ENCODE data around the gene WNT3. TPM values are rescaled to one million over a fixed set of nuclear protein-coding genes. Genes with fewer than 3 reads are reported as not detected.
"Not testable (repeated sequence)": the region's sequence is repeated elsewhere in the genome, so short reads cannot be mapped to it uniquely, and the experiment has no call there.

WNT3 gene
- total and polyA plus RNA-seq, 11 donors = 0.32 to 2.2 (median 1.2) TPM

GRCh38 chr17:46796084-46796483 lies 22.4 kb downstream of the WNT3 start:
- Histone ChIP-seq H3K4me3 (no peak overlapping the region), H3K36me3 (no peaks in the 10 kb centered on the region), H3K27me3 (peaks cover 0 to 52% (median 4%) of the 10 kb centered on the region in 9 donors), H3K4me1 (no peaks in the 10 kb centered on the region), H3K27ac (no peak overlapping the region), H3K9me3 (no peaks in the 10 kb centered on the region)
- ATAC-seq = no peak
- DNase-seq = no peak
- 53 to 64% (median 56%) methylated on average over 3 of the region's 3 CpGs for WGBS, 4 donors
- TF ChIP-seq POLR2A (IDR thresholded peaks at IDR 0.05) (no peak), CTCF (IDR thresholded peaks at IDR 0.05) (no peak)
- intact Hi-C loops (cut with DNase I) = no loop called here

- H3K27me3 ChIP-seq = peaks cover 0 to 58% (median 4%) of the 10 kb centered on the region in 9 donors
- intact Hi-C loops (cut with DNase I) = no loop called here
- H3K4me3 ChIP-seq = no peak overlapping the region
- H3K4me1 ChIP-seq = no peaks in the 10 kb centered on the region
- H3K36me3 ChIP-seq = no peaks in the 10 kb centered on the region
- no peaks in the 10 kb centered on the region for H3K9me3 ChIP-seq
- H3K27ac ChIP-seq = no peak overlapping the region
- DNase-seq (no peak), ATAC-seq (no peak)
- TF ChIP-seq CTCF (IDR thresholded peaks at IDR 0.05) (no peak), POLR2A (IDR thresholded peaks at IDR 0.05) (no peak)
- 57 to 67% (median 60%) methylated on average over 15 of the region's 15 CpGs for WGBS, 4 donors
Measured at GRCh38 chr17:46795379-46795952, 23.0 kb downstream of the WNT3 start.

- Histone ChIP-seq H3K36me3 (no peaks in the 10 kb centered on the region), H3K9me3 (peaks cover 0 to 3% (median 0%) of the 10 kb centered on the region in 12 donors), H3K27ac (no peak overlapping the region), H3K4me1 (no peaks in the 10 kb centered on the region), H3K4me3 (no peak overlapping the region), H3K27me3 (peaks cover 0 to 61% (median 4%) of the 10 kb centered on the region in 9 donors)
- 70 to 83% (median 76%) methylated on average over 5 of the region's 5 CpGs for WGBS, 4 donors
- no peak for TF ChIP-seq CTCF (IDR thresholded peaks at IDR 0.05)
- TF ChIP-seq POLR2A (IDR thresholded peaks at IDR 0.05) = no peak
- no peak for DNase-seq
- intact Hi-C loops (cut with DNase I) = no loop called here
- ATAC-seq = no peak
Measured at GRCh38 chr17:46794318-46794717, 24.2 kb downstream of the WNT3 start.

GRCh38 chr17:46793541-46793940 lies 25.0 kb downstream of the WNT3 start:
- no peak for ATAC-seq
- no peak for TF ChIP-seq CTCF (IDR thresholded peaks at IDR 0.05)
- no peak for TF ChIP-seq POLR2A (IDR thresholded peaks at IDR 0.05)
- Histone ChIP-seq H3K27me3 (peaks cover 0 to 61% (median 4%) of the 10 kb centered on the region in 9 donors), H3K4me1 (no peaks in the 10 kb centered on the region), H3K27ac (no peak overlapping the region), H3K36me3 (no peaks in the 10 kb centered on the region), H3K9me3 (peaks cover 0 to 3% (median 0%) of the 10 kb centered on the region in 12 donors), H3K4me3 (no peak overlapping the region)
- intact Hi-C loops (cut with DNase I) = no loop called here
- DNase-seq = no peak
- WGBS, 4 donors = 37 to 51% (median 41%) methylated on average over 5 of the region's 5 CpGs

- ATAC-seq; H3K27ac ChIP-seq; H3K36me3 ChIP-seq; DNase-seq; H3K9me3 ChIP-seq; intact Hi-C loops (cut with DNase I); H3K4me1 ChIP-seq; H3K4me3 ChIP-seq: not testable (repeated sequence)
- WGBS, 4 donors = 85 to 93% (median 88%) methylated on average over 6 of the region's 6 CpGs
- H3K27me3 ChIP-seq = peaks cover 0 to 61% (median 4%) of the 10 kb centered on the region in 9 donors
Measured at GRCh38 chr17:46793023-46793422, 25.5 kb downstream of the WNT3 start.

Measured in heart left ventricle (tissue), 16 donors.